ENCODE results near the gene VCL. TPM values are rescaled to one million over a fixed set of nuclear protein-coding genes. Genes with fewer than 3 reads are reported as not detected.

The VCL gene
- total RNA-seq, 1 experiment from 2014 or later: 495 TPM

DNA sequence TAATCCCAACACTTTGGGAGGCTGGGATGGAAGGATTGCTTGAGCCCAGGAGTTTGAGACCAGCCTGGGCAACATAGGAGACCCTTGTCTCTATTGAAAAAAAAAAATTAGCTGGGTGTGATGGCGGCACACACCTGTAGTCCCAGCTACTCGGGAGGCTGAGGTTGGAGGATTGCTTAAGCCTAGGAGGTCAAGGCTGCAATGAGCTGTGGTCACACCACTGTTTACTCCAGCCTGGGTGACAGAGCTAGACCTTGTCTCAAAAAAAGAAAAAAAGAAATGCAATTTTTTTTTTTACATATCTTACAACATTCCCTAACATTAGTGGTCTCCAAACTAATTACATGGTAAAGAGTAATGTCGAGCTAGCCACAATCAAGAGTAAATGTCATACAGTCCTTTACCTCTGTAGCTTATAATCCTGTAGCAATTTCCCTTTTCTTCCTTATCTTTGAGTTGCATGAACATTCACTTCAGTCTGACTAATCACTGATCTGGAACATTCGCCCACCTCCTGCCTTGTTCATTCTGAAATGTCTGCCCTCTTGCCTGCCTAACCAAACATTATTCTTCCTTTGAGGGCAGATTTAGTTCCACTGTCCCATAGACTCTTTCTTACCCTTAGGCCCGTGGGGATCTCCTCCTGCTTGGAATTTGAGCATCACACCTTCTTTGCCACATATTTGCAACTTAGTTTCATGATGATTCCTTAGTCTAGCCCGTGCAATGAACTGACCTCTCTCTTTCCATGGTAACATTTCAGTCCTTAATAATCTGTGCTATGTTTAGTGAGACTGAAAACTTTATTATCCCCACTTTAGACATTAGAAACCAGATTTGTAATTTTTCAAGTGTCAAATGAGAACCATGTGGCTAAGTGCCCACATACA is 4.8 kb upstream of the VCL start:
- Histone ChIP-seq H3K9me3 (ENCODE audit: control insufficient read depth, insufficient read depth, low read depth, low read length) (no peaks in the 10 kb centered on the region), H3K4me3 (ENCODE audit: low read depth in 2 of 2, low read length in 2 of 2) (no peak overlapping the region), H3K27ac (ENCODE audit: low read length) (peak overlapping the region; percentile 54; the same call in 1 of the 2 replicates), H3K36me3 (ENCODE audit: control insufficient read depth, insufficient read depth, low read length) (no peaks in the 10 kb centered on the region; the same call in 1 of the 2 replicates), H3K27me3 (ENCODE audit: control insufficient read depth, insufficient read depth, low read length) (no peaks in the 10 kb centered on the region), H3K4me1 (ENCODE audit: control insufficient read depth, insufficient read depth, low read length) (peaks cover 18% of the 10 kb centered on the region)
- ChIA-PET POLR2A (no interaction called here), CTCF (no interaction called here)
- intact Hi-C loops (cut with micrococcal nuclease; ENCODE audit: unreplicated experiment): no loop called here
- TF ChIP-seq TCF7L2 (IDR thresholded peaks at IDR 0.05; ENCODE audit: low read depth, low read length) (no peak), SIN3A (IDR thresholded peaks at IDR 0.05; ENCODE audit: borderline replicate concordance, insufficient read depth, low read depth, low read length) (no peak), POLR2AphosphoS5 (IDR thresholded peaks at IDR 0.05; ENCODE audit: low read depth, low read length) (no peak)
- TF ChIP-seq, protein P1, sequence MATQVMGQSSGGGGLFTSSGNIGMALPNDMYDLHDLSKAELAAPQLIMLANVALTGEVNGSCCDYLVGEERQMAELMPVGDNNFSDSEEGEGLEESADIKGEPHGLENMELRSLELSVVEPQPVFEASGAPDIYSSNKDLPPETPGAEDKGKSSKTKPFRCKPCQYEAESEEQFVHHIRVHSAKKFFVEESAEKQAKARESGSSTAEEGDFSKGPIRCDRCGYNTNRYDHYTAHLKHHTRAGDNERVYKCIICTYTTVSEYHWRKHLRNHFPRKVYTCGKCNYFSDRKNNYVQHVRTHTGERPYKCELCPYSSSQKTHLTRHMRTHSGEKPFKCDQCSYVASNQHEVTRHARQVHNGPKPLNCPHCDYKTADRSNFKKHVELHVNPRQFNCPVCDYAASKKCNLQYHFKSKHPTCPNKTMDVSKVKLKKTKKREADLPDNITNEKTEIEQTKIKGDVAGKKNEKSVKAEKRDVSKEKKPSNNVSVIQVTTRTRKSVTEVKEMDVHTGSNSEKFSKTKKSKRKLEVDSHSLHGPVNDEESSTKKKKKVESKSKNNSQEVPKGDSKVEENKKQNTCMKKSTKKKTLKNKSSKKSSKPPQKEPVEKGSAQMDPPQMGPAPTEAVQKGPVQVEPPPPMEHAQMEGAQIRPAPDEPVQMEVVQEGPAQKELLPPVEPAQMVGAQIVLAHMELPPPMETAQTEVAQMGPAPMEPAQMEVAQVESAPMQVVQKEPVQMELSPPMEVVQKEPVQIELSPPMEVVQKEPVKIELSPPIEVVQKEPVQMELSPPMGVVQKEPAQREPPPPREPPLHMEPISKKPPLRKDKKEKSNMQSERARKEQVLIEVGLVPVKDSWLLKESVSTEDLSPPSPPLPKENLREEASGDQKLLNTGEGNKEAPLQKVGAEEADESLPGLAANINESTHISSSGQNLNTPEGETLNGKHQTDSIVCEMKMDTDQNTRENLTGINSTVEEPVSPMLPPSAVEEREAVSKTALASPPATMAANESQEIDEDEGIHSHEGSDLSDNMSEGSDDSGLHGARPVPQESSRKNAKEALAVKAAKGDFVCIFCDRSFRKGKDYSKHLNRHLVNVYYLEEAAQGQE (IDR thresholded peaks at IDR 0.05; ENCODE audit: insufficient read depth in 1 of 2, low read depth in 2 of 2, low read length in 1 of 2): no peak
- TF ChIP-seq, protein P2, sequence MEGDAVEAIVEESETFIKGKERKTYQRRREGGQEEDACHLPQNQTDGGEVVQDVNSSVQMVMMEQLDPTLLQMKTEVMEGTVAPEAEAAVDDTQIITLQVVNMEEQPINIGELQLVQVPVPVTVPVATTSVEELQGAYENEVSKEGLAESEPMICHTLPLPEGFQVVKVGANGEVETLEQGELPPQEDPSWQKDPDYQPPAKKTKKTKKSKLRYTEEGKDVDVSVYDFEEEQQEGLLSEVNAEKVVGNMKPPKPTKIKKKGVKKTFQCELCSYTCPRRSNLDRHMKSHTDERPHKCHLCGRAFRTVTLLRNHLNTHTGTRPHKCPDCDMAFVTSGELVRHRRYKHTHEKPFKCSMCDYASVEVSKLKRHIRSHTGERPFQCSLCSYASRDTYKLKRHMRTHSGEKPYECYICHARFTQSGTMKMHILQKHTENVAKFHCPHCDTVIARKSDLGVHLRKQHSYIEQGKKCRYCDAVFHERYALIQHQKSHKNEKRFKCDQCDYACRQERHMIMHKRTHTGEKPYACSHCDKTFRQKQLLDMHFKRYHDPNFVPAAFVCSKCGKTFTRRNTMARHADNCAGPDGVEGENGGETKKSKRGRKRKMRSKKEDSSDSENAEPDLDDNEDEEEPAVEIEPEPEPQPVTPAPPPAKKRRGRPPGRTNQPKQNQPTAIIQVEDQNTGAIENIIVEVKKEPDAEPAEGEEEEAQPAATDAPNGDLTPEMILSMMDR (IDR thresholded peaks at IDR 0.05): no peak
- no TSS peak for BruUV-seq (replicated peaks)
- in situ Hi-C loops (cut with HindIII; ENCODE audit: low pct_unique_long_range_greater_than_20kb, low sequenced_read_pairs): no loop called here
- ATAC-seq (no peak), DNase-seq (ENCODE audit: low read depth, low spot score) (no peak)

DNA sequence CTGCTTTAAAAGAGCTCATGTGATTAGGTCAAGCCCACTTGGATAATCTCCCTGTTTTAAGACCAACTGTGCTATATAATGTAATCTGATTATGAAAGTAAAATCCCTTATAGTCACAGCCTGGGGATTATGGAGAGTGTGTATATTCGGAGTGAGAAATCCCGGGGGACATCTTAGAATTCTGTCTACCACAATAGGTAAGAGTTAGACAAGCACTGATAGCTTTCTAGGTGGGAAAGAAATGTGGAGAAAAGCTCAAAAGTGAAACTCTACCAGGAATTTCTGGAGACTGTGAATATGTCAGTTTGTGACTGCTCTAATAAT is 2.9 kb upstream of the VCL start:
- in situ Hi-C loops (cut with HindIII; ENCODE audit: low pct_unique_long_range_greater_than_20kb, low sequenced_read_pairs) (no loop called here), intact Hi-C loops (cut with micrococcal nuclease; ENCODE audit: unreplicated experiment) (no loop called here)
- no peak for ATAC-seq
- H3K9me3 ChIP-seq (ENCODE audit: control insufficient read depth, insufficient read depth, low read depth, low read length): no peaks in the 10 kb centered on the region
- ChIA-PET POLR2A (interaction anchor here (1.2 kb wide), 1 partner anchor 10 kb away, joined by 5 read pairs; no protein-coding TSS in a partner anchor), CTCF (interaction anchor here (0.5 to 0.8 kb wide), 2 partner anchors 29 to 107 kb away, joined by 3 read pairs; no protein-coding TSS in a partner anchor)
- TF ChIP-seq SIN3A (IDR thresholded peaks at IDR 0.05; ENCODE audit: borderline replicate concordance, insufficient read depth, low read depth, low read length): no peak
- TF ChIP-seq, protein P2 (IDR thresholded peaks at IDR 0.05): no peak
- no peaks in the 10 kb centered on the region for H3K27me3 ChIP-seq (ENCODE audit: control insufficient read depth, insufficient read depth, low read length)
- no TSS peak for BruUV-seq (replicated peaks)
- DNase-seq (ENCODE audit: low read depth, low spot score): no peak
- peak overlapping the region; percentile 40 for H3K27ac ChIP-seq (ENCODE audit: low read length)
- peaks cover 5% of the 10 kb centered on the region; the same call in 1 of the 2 replicates for H3K36me3 ChIP-seq (ENCODE audit: control insufficient read depth, insufficient read depth, low read length)
- H3K4me1 ChIP-seq (ENCODE audit: control insufficient read depth, insufficient read depth, low read length): peaks cover 18% of the 10 kb centered on the region
- H3K4me3 ChIP-seq (ENCODE audit: low read depth in 2 of 2, low read length in 2 of 2): no peak overlapping the region

Data from Panc1 (cell line).